DOHH2 (cell line): ENCODE results near the gene CDH4.

Source experiments
- H3F3A ChIP-seq: fragments of 200-600 bp; sonication (generic), shearing (Covaris generic); 2 replicates; pipeline ENCODE4 v1.6.0; 2016; ENCODE audit warnings: antibody characterized with exemption, mild to moderate bottlenecking; ENCODE audit not compliant: control insufficient read depth, insufficient read depth
- H3K27ac ChIP-seq: fragments of 200-600 bp; sonication (generic); 2 replicates; pipeline ENCODE4 v1.5.1; 2014; ENCODE audit warnings: low read depth, mild to moderate bottlenecking, low read length, moderate library complexity
- H3K27me3 ChIP-seq: fragments of 200-600 bp; sonication (generic); 2 replicates; pipeline ENCODE4 v1.6.1; 2014; ENCODE audit warnings: mild to moderate bottlenecking, low read length, mixed read lengths; ENCODE audit not compliant: control insufficient read depth
- H3K36me3 ChIP-seq: fragments of 200-600 bp; sonication (generic); 2 replicates; pipeline ENCODE4 v1.6.1; 2014; ENCODE audit warnings: mild to moderate bottlenecking, low read length, moderate library complexity, mixed read lengths; ENCODE audit not compliant: control insufficient read depth
- H3K4me1 ChIP-seq: fragments of 200-600 bp; sonication (generic); 2 replicates; pipeline ENCODE4 v1.6.1; 2014; ENCODE audit warnings: mild to moderate bottlenecking, low read length, mixed read lengths; ENCODE audit not compliant: control insufficient read depth
- H3K4me2 ChIP-seq: fragments of 200-600 bp; sonication (generic); 2 replicates; pipeline ENCODE4 v1.6.0; 2014; ENCODE audit warnings: mild to moderate bottlenecking, low read length, moderate library complexity
- H3K4me3 ChIP-seq: fragments of 200-600 bp; sonication (generic); 2 replicates; pipeline ENCODE4 v1.5.1; 2014; ENCODE audit warnings: mild to moderate bottlenecking, low read length, mixed read lengths
- H3K79me2 ChIP-seq: fragments of 200-600 bp; sonication (generic); 2 replicates; pipeline ENCODE4 v1.6.1; 2014; ENCODE audit warnings: mild to moderate bottlenecking, low read length, mixed read lengths; ENCODE audit not compliant: control insufficient read depth
- H3K9me2 ChIP-seq: fragments of 200-600 bp; sonication (generic); replicated peaks from 2 replicates; pipeline ENCODE4 v1.6.1; 2014; ENCODE audit warnings: mild to moderate bottlenecking, low read length, mixed read lengths; ENCODE audit not compliant: control insufficient read depth
- H3K9me3 ChIP-seq: fragments of 200-600 bp; sonication (generic); 2 replicates; pipeline ENCODE4 v1.6.1; 2014; ENCODE audit warnings: antibody characterized with exemption, low read length, mixed read lengths; ENCODE audit not compliant: control insufficient read depth, insufficient read depth
- H4K20me1 ChIP-seq: fragments of 200-600 bp; sonication (generic); 2 replicates; pipeline ENCODE4 v1.6.0; 2014; ENCODE audit warnings: low read depth, mild to moderate bottlenecking, antibody characterized with exemption, low read length, moderate library complexity; ENCODE audit not compliant: control insufficient read depth, insufficient read depth
- CTCF ChIP-seq: fragments of 200-600 bp; sonication (generic); IDR thresholded peaks from one replicate; pipeline ENCODE4 v1.5.1; 2014; ENCODE audit warnings: antibody characterized with exemption, mild to moderate bottlenecking, low read depth, low read length; ENCODE audit not compliant: poor library complexity, severe bottlenecking
- EZH2phosphoT487 ChIP-seq: fragments of 200-600 bp; sonication (generic); IDR thresholded peaks from 2 replicates; pipeline ENCODE4 v1.6.1; 2017; ENCODE audit warnings: borderline replicate concordance, mild to moderate bottlenecking, antibody characterized with exemption, low read length, moderate library complexity, mixed read lengths

The CDH4 gene

GRCh38 chr20:61752576-61752975 lies 500.5 kb downstream of the CDH4 start:
- Histone ChIP-seq H3K27ac (no peak overlapping the region), H3F3A (no peaks in the 10 kb centered on the region), H3K9me2 (no peaks in the 10 kb centered on the region), H3K4me2 (no peak overlapping the region), H4K20me1 (no peaks in the 10 kb centered on the region), H3K9me3 (no peaks in the 10 kb centered on the region), H3K4me3 (no peak overlapping the region), H3K36me3 (no peaks in the 10 kb centered on the region), H3K4me1 (no peaks in the 10 kb centered on the region), H3K27me3 (peaks cover 3% of the 10 kb centered on the region; the same call in 1 of the 2 replicates), H3K79me2 (no peaks in the 10 kb centered on the region)
- TF ChIP-seq EZH2phosphoT487 (no peak), CTCF (no peak)

GRCh38 chr20:61753316-61753942 lies 501.4 kb downstream of the CDH4 start:
- no peaks in the 10 kb centered on the region for H3K79me2 ChIP-seq
- H3K27me3 ChIP-seq: peaks cover 3% of the 10 kb centered on the region; the same call in 1 of the 2 replicates
- H3K4me1 ChIP-seq: no peaks in the 10 kb centered on the region
- no peaks in the 10 kb centered on the region for H3K9me2 ChIP-seq
- H3K36me3 ChIP-seq: no peaks in the 10 kb centered on the region
- no peaks in the 10 kb centered on the region for H3K9me3 ChIP-seq
- no peak for TF ChIP-seq CTCF
- TF ChIP-seq EZH2phosphoT487: no peak
- H3K4me3 ChIP-seq: no peak overlapping the region
- no peaks in the 10 kb centered on the region for H3F3A ChIP-seq
- H3K27ac ChIP-seq: no peak overlapping the region
- no peak overlapping the region for H3K4me2 ChIP-seq
- H4K20me1 ChIP-seq: no peaks in the 10 kb centered on the region

- H3K36me3 ChIP-seq: no peaks in the 10 kb centered on the region
- H3K9me2 ChIP-seq: no peaks in the 10 kb centered on the region
- TF ChIP-seq CTCF: no peak
- no peak for TF ChIP-seq EZH2phosphoT487
- H3F3A ChIP-seq: no peaks in the 10 kb centered on the region
- no peak overlapping the region for H3K4me2 ChIP-seq
- no peaks in the 10 kb centered on the region for H3K4me1 ChIP-seq
- no peaks in the 10 kb centered on the region for H3K9me3 ChIP-seq
- H3K4me3 ChIP-seq: no peak overlapping the region
- H3K79me2 ChIP-seq: no peaks in the 10 kb centered on the region
- peaks cover 3% of the 10 kb centered on the region; the same call in 1 of the 2 replicates for H3K27me3 ChIP-seq
- H4K20me1 ChIP-seq: no peaks in the 10 kb centered on the region
- no peak overlapping the region for H3K27ac ChIP-seq
These were observed 502.2 kb downstream of the CDH4 start for GRCh38 chr20:61753987-61754956.
